Mesendoderm (in vitro differentiated cells): ENCODE data around the gene IL12RB1.
"Not testable (repeated sequence)": the region's sequence is repeated elsewhere in the genome, so short reads cannot be mapped to it uniquely, and the experiment has no call there.

Experiments
- DNase-seq: peaks from one replicate; pipeline ENCODE4 v3.0.0; 2013
- H2AK5ac ChIP-seq: 2 replicates; pipeline ENCODE4 v1.6.1; 2013; ENCODE audit warnings: low read length, inconsistent platforms
- H2BK120ac ChIP-seq: 2 replicates; pipeline ENCODE4 v1.6.1; 2013; ENCODE audit warnings: low read depth, mild to moderate bottlenecking, low read length, moderate library complexity, mixed read lengths
- H2BK15ac ChIP-seq: replicated peaks from 2 replicates; pipeline ENCODE4 v1.6.1; 2013; ENCODE audit warnings: low read depth, mild to moderate bottlenecking, moderate library complexity
- H2BK5ac ChIP-seq: 2 replicates; pipeline ENCODE4 v1.6.1; 2013; ENCODE audit warnings: low read length, inconsistent platforms
- H3K18ac ChIP-seq: 2 replicates; pipeline ENCODE4 v1.6.1; 2013; ENCODE audit warnings: mild to moderate bottlenecking, low read length, mixed read lengths
- H3K23ac ChIP-seq: one replicate; pipeline ENCODE4 v1.6.1; 2013; ENCODE audit warnings: low read length
- H3K27ac ChIP-seq: 2 replicates; pipeline ENCODE4 v1.5.1; 2013; ENCODE audit warnings: low read depth, mild to moderate bottlenecking, inconsistent platforms, low read length, moderate library complexity
- H3K27me3 ChIP-seq: 2 replicates; pipeline ENCODE4 v1.6.1; 2013; ENCODE audit warnings: low read length, control low read depth, mild to moderate bottlenecking, inconsistent platforms; ENCODE audit not compliant: insufficient read depth, poor library complexity
- H3K36me3 ChIP-seq: 2 replicates; pipeline ENCODE4 v1.6.1; 2013; ENCODE audit warnings: low read length, inconsistent platforms; ENCODE audit not compliant: control insufficient read depth, insufficient read depth
- H3K4ac ChIP-seq: one replicate; pipeline ENCODE4 v1.6.1; 2013; ENCODE audit warnings: low read depth, mild to moderate bottlenecking, low read length, moderate library complexity
- H3K4me1 ChIP-seq: 2 replicates; pipeline ENCODE4 v1.6.1; 2013; ENCODE audit warnings: low read depth, low read length, inconsistent platforms; ENCODE audit not compliant: control insufficient read depth
- H3K4me2 ChIP-seq: 2 replicates; pipeline ENCODE4 v1.6.1; 2013; ENCODE audit warnings: low read length
- H3K4me3 ChIP-seq: 2 replicates; pipeline ENCODE4 v1.5.1; 2013; ENCODE audit warnings: mild to moderate bottlenecking, low read length
- H3K56ac ChIP-seq: one replicate; pipeline ENCODE4 v1.6.1; 2013; ENCODE audit warnings: low read length
- H3K79me1 ChIP-seq: 2 replicates; pipeline ENCODE4 v1.6.1; 2013; ENCODE audit warnings: low read length, inconsistent platforms
- H3K79me2 ChIP-seq: 2 replicates; pipeline ENCODE4 v1.6.1; 2013; ENCODE audit warnings: mild to moderate bottlenecking, low read length; ENCODE audit not compliant: control insufficient read depth, insufficient read depth
- H3K9ac ChIP-seq: 2 replicates; pipeline ENCODE4 v1.6.1; 2013; ENCODE audit warnings: low read length, inconsistent platforms
- H4K5ac ChIP-seq: one replicate; pipeline ENCODE4 v1.6.1; 2013; ENCODE audit warnings: low read length
- H4K8ac ChIP-seq: one replicate; pipeline ENCODE4 v1.6.1; 2013; ENCODE audit warnings: low read depth, mild to moderate bottlenecking, control low read depth, low read length, moderate library complexity
- WGBS: extraction: QIAGEN DNeasy Blood & Tissue Kit; methylation state at CpG from one replicate; pipeline ENCODE4 v1.1.7; 2013; ENCODE audit warnings: low lambda C conversion rate, missing lambda C conversion rate; ENCODE audit not compliant: insufficient coverage; ENCODE audit errors: extremely low coverage; 5-methylcytosine and 5-hydroxymethylcytosine counted together

IL12RB1 gene

DNA sequence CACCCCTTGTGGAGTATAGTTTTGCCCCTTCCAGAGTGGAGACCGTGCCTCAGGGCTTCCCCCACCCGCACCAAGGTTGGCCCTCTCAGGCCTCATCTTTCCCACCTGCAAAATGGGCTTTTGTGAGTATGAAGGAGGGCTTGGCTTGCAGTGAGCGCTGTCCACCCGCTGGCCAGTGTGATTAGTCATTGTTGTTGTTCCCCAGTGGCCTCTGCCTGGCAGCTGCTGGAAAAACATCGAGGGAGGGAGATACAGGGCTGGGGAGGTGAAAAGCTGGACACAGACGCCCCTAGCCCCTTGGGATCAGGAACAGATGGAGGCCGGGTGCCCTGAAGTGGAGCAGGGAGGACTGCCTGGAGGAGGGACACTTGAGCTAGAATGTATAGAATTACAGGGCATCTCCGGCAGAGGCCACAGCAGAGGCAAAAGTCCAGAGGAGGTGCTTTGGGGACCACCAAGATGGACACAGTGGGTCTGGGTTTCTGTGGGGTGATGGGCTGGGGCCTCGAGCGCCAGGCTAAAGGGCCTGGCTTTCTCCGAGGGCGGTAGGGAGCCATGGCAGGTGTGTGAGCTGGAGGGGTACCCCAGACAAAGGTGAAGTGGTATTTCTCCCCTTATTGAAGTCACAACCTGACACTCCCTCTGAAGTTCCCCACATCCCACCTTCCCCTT lies 3.9 kb upstream of the IL12RB1 start:
- no peak overlapping the region for H2BK5ac ChIP-seq
- no peak overlapping the region for H3K4me3 ChIP-seq
- H3K79me2 ChIP-seq = no peaks in the 10 kb centered on the region
- no peaks in the 10 kb centered on the region for H3K79me1 ChIP-seq
- no peak overlapping the region for H3K23ac ChIP-seq
- no peak overlapping the region for H3K18ac ChIP-seq
- H3K27ac ChIP-seq = no peak overlapping the region
- no peak overlapping the region for H2AK5ac ChIP-seq
- H3K27me3 ChIP-seq = no peaks in the 10 kb centered on the region
- WGBS = no CpG with 5 or more reads among the region's 12 CpGs
- H4K5ac ChIP-seq = no peak overlapping the region
- no peak overlapping the region for H4K8ac ChIP-seq
- no peaks in the 10 kb centered on the region for H3K36me3 ChIP-seq
- no peak for DNase-seq
- H3K4me2 ChIP-seq = no peak overlapping the region
- no peaks in the 10 kb centered on the region for H3K4me1 ChIP-seq
- H2BK15ac ChIP-seq = no peak overlapping the region
- H2BK120ac ChIP-seq = no peak overlapping the region
- H3K56ac ChIP-seq = no peak overlapping the region
- no peak overlapping the region for H3K4ac ChIP-seq
- no peak overlapping the region for H3K9ac ChIP-seq

DNA sequence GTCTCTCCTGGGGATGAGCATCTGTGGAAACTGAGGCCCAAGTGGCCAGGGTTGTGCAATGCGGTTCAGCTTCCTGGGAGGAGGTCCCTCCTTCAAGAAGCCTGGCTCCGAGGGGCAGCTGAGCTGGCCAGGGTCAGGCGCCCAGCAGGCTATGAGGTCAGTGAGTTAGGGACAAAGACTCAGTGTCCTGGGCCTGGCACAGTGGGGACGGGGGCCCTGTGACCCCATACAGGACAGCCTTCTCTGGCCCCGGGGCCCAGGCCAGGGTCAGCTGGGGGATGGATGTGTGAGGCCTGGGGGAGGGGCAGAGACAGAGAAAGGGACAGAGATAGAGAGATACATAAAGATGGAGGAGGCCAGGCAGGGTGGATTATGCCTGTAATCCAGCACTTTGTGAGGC lies 3.0 kb upstream of the IL12RB1 start:
- Histone ChIP-seq H3K9ac (no peak overlapping the region), H3K23ac (no peak overlapping the region), H3K4me2 (no peak overlapping the region), H4K5ac (no peak overlapping the region), H3K4me3 (no peak overlapping the region), H3K4ac (no peak overlapping the region), H2BK15ac (no peak overlapping the region), H3K79me1 (no peaks in the 10 kb centered on the region), H3K79me2 (no peaks in the 10 kb centered on the region), H4K8ac (no peak overlapping the region), H2BK5ac (no peak overlapping the region), H3K27me3 (no peaks in the 10 kb centered on the region), H3K27ac (no peak overlapping the region), H2BK120ac (no peak overlapping the region), H3K4me1 (no peaks in the 10 kb centered on the region), H3K36me3 (no peaks in the 10 kb centered on the region), H3K18ac (no peak overlapping the region), H3K56ac (no peak overlapping the region), H2AK5ac (no peak overlapping the region)
- DNase-seq = no peak
- no CpG with 5 or more reads among the region's 5 CpGs for WGBS

DNA sequence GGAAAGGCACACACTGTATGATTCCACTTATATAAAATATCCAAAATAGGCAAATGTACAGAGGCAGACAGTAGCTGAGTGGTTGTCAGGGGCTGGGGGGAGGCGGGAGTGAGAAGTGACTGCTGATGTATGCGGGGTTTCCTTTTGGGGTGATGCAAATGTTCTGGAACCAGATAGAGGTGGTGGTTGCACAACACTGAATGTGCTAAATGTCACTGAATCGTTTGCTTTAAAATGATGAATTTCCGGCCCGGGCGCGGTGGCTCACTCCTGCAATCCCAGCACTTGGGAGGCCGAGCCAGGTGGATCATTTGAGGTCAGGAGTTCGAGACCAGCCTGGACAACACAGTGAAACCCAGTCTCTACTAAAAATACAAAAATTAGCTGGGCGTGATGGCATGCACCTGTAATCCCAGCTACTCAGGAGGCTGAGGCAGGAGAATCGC lies 2.4 kb upstream of the IL12RB1 start:
- DNase-seq, H3K27ac ChIP-seq: not testable (repeated sequence)

DNA sequence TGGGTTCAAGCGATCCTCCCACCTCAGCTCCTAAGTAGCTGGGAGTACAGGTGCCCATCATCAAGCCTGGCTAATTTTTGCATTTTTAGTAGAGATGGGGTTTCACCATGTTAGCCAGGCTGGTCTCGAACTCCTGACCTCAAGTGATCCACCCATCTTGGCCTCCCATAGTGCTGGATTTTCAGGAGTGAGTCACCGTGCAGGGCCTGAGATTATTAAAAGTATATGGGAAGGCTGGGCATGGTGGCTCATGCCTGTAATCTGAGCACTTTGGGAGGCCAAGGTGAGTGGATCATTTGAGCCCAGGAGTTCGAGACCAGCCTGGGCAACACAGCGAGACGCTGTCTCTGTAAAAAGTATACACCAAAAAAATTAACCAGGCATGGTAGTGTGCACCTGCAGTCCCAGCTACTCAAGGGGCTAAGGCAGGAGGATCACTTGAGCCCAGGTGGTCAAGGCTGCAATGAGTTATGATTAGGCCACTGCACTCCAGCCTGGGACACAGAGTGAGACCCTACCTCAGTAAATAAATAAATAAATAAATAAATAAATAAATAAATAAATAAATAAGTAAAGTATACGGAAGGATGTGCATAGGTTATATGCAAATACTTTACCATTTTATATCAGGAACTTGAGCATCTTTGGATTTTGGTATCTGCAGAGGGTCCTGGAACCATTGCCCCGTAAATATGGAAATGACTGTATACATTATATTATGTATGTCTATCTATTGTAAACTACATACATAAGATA lies 854 bp downstream of the IL12RB1 start:
- Histone ChIP-seq H3K4me1 (no peaks in the 10 kb centered on the region), H3K4ac (no peak overlapping the region), H3K18ac (no peak overlapping the region), H2BK120ac (no peak overlapping the region), H3K27me3 (no peaks in the 10 kb centered on the region), H4K5ac (no peak overlapping the region), H3K23ac (no peak overlapping the region), H3K79me2 (no peaks in the 10 kb centered on the region), H3K36me3 (no peaks in the 10 kb centered on the region), H2BK15ac (no peak overlapping the region), H3K79me1 (no peaks in the 10 kb centered on the region), H3K27ac (no peak overlapping the region), H2AK5ac (no peak overlapping the region), H3K56ac (no peak overlapping the region), H2BK5ac (no peak overlapping the region), H3K9ac (no peak overlapping the region), H4K8ac (no peak overlapping the region), H3K4me2 (no peak overlapping the region), H3K4me3 (no peak overlapping the region)
- DNase-seq = no peak
- no CpG with 5 or more reads among the region's 8 CpGs for WGBS

More for the DNA sequence above, 2.4 kb upstream of the IL12RB1 start:
- H3K9ac ChIP-seq, H2AK5ac ChIP-seq, H3K56ac ChIP-seq, H3K23ac ChIP-seq, H2BK120ac ChIP-seq, H2BK15ac ChIP-seq, H4K5ac ChIP-seq, H3K4me3 ChIP-seq, H2BK5ac ChIP-seq, H3K27me3 ChIP-seq, H3K79me1 ChIP-seq, H3K4ac ChIP-seq, H3K79me2 ChIP-seq, H4K8ac ChIP-seq, H3K4me1 ChIP-seq, H3K18ac ChIP-seq, H3K36me3 ChIP-seq, H3K4me2 ChIP-seq: not testable (repeated sequence)
- WGBS = no CpG with 5 or more reads among the region's 11 CpGs

DNA sequence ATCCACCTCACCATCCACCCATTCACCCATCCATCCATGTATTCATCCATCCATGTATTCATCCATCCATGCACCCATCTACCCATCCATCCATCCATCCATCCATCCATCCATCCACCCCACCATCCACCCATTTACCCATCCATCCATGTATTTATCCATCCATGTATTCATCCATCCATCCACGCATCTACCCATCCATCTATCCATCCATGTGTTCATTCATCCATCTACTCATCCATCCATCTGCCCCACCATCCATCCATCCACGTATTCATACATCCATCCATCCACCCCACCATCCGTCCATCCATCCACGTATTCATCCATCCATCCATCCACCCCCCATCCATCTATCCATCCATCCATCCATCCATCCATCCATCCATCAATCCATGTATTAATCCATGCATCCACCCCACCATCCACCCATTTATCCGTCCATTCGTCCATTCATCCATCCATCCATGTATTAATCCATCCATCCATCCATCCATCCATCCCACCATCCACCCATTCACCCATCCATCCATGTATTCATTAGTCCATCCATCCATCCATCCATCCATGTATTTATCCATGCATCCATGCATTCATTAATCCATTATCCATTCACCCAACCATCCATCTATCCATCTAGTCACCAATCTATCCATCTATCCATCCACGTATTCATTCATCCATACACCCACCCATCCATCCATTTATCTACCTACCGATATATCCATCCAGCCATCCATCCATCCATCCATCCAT lies 2.6 kb downstream of the IL12RB1 start:
- WGBS = 100% methylated on average over 4 of the region's 8 CpGs
- no peak overlapping the region for H3K27ac ChIP-seq
- H2BK120ac ChIP-seq = no peak overlapping the region
- H3K9ac ChIP-seq = no peak overlapping the region
- no peak overlapping the region for H3K56ac ChIP-seq
- no peak overlapping the region for H4K5ac ChIP-seq
- H3K4ac ChIP-seq = no peak overlapping the region
- no peak overlapping the region for H3K4me2 ChIP-seq
- H3K79me1 ChIP-seq = no peaks in the 10 kb centered on the region
- H3K18ac ChIP-seq = no peak overlapping the region
- no peak overlapping the region for H2AK5ac ChIP-seq
- no peaks in the 10 kb centered on the region for H3K4me1 ChIP-seq
- no peak overlapping the region for H2BK15ac ChIP-seq
- no peak for DNase-seq
- H3K36me3 ChIP-seq = no peaks in the 10 kb centered on the region
- no peak overlapping the region for H2BK5ac ChIP-seq
- H3K23ac ChIP-seq = no peak overlapping the region
- no peak overlapping the region for H3K4me3 ChIP-seq
- H4K8ac ChIP-seq = no peak overlapping the region
- no peaks in the 10 kb centered on the region for H3K79me2 ChIP-seq
- H3K27me3 ChIP-seq = no peaks in the 10 kb centered on the region
